Measurements from ENCODE around the gene C11orf42. TPM values are rescaled to one million over a fixed set of nuclear protein-coding genes. Genes with fewer than 3 reads are reported as not detected.

The C11orf42 gene
- total RNA-seq, 2 donors from 2014 or later = not detected

DNA sequence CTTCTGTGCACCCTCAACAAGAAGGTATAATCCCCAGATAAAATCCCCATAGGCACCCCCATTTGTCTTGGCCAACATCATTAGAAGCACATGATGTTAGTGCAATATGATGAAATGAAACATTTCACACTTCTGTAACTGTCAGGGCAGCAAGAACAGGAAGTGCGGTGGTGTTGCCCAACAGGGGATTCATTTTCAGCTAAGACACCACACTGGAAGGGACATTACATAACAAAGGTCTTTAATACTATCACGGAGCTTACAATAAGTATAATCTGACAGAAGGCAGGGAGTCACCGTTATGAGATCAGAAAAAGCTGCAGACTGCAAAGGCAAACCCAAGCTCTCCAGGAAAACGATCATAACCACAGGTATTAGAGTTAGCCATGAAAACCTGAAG is 4.4 kb upstream of the C11orf42 start:
- TF ChIP-seq CTCF (conservative IDR thresholded peaks at IDR 0.05) = no peak
- Mint-ChIP-seq H3K27ac (no peak overlapping the region), H3K9me3 (no peaks in the 10 kb centered on the region), H3K36me3 (ENCODE audit: low read depth) (peaks cover 10% of the 10 kb centered on the region), H3K4me3 (no peak overlapping the region), H3K4me1 (no peaks in the 10 kb centered on the region), H3K27me3 (ENCODE audit: insufficient read depth) (no peaks in the 10 kb centered on the region)
- Histone ChIP-seq H3K4me3 (ENCODE audit: low read length) (no peak overlapping the region), H3K9ac (ENCODE audit: extremely low read depth, low read length, poor library complexity, severe bottlenecking) (no peak overlapping the region), H3K27me3 (ENCODE audit: control insufficient read depth, insufficient read depth, low read length, poor library complexity, severe bottlenecking) (no peaks in the 10 kb centered on the region), H3K36me3 (ENCODE audit: control insufficient read depth, insufficient read depth, low read length) (peaks cover 31% of the 10 kb centered on the region), H3K27ac (ENCODE audit: low read depth, low read length) (no peak overlapping the region), H3K4me1 (ENCODE audit: control insufficient read depth, insufficient read depth, low read length) (no peaks in the 10 kb centered on the region), H3K9me3 (ENCODE audit: control insufficient read depth, low read length) (no peaks in the 10 kb centered on the region)
- DNase-seq = no peak
- 84 to 87% methylated on average over 4 of the region's 4 CpGs for WGBS, 2 experiments (ENCODE audit: insufficient coverage in 1 of 2, insufficient read length in 1 of 2)

- no peak for DNase-seq
- Histone ChIP-seq H3K27me3 (ENCODE audit: control insufficient read depth, insufficient read depth, low read length, poor library complexity, severe bottlenecking) (no peaks in the 10 kb centered on the region), H3K4me1 (ENCODE audit: control insufficient read depth, insufficient read depth, low read length) (no peaks in the 10 kb centered on the region), H3K9ac (ENCODE audit: extremely low read depth, low read length, poor library complexity, severe bottlenecking) (no peak overlapping the region), H3K36me3 (ENCODE audit: control insufficient read depth, insufficient read depth, low read length) (peaks cover 36% of the 10 kb centered on the region), H3K4me3 (ENCODE audit: low read length) (no peak overlapping the region), H3K27ac (ENCODE audit: low read depth, low read length) (no peak overlapping the region), H3K9me3 (ENCODE audit: control insufficient read depth, low read length) (no peaks in the 10 kb centered on the region)
- H3K36me3 Mint-ChIP-seq (ENCODE audit: low read depth) = peaks cover 10% of the 10 kb centered on the region
- H3K27me3 Mint-ChIP-seq (ENCODE audit: insufficient read depth) = no peaks in the 10 kb centered on the region
- TF ChIP-seq CTCF (conservative IDR thresholded peaks at IDR 0.05) = no peak
- no peak overlapping the region for H3K27ac Mint-ChIP-seq
- no peak overlapping the region for H3K4me3 Mint-ChIP-seq
- no peaks in the 10 kb centered on the region for H3K4me1 Mint-ChIP-seq
- 83 to 96% methylated on average over 2 of the region's 2 CpGs for WGBS, 2 experiments (ENCODE audit: insufficient coverage in 1 of 2, insufficient read length in 1 of 2)
- H3K9me3 Mint-ChIP-seq = no peaks in the 10 kb centered on the region
Measured at GRCh38 chr11:6201481-6201880, 3.9 kb upstream of the C11orf42 start.

GRCh38 chr11:6202041-6202440 is 3.3 kb upstream of the C11orf42 start:
- Histone ChIP-seq H3K9ac (ENCODE audit: extremely low read depth, low read length, poor library complexity, severe bottlenecking) (no peak overlapping the region), H3K27ac (ENCODE audit: low read depth, low read length) (no peak overlapping the region), H3K27me3 (ENCODE audit: control insufficient read depth, insufficient read depth, low read length, poor library complexity, severe bottlenecking) (no peaks in the 10 kb centered on the region), H3K4me1 (ENCODE audit: control insufficient read depth, insufficient read depth, low read length) (no peaks in the 10 kb centered on the region), H3K9me3 (ENCODE audit: control insufficient read depth, low read length) (no peaks in the 10 kb centered on the region), H3K36me3 (ENCODE audit: control insufficient read depth, insufficient read depth, low read length) (peaks cover 42% of the 10 kb centered on the region), H3K4me3 (ENCODE audit: low read length) (no peak overlapping the region)
- 89 to 92% methylated on average over 1 of the region's 1 CpG for WGBS, 2 experiments (ENCODE audit: insufficient coverage in 1 of 2, insufficient read length in 1 of 2)
- DNase-seq = no peak
- H3K27ac Mint-ChIP-seq = no peak overlapping the region
- no peaks in the 10 kb centered on the region for H3K4me1 Mint-ChIP-seq
- H3K4me3 Mint-ChIP-seq = no peak overlapping the region
- no peaks in the 10 kb centered on the region for H3K9me3 Mint-ChIP-seq
- H3K36me3 Mint-ChIP-seq (ENCODE audit: low read depth) = peaks cover 10% of the 10 kb centered on the region
- no peak for TF ChIP-seq CTCF (conservative IDR thresholded peaks at IDR 0.05)
- H3K27me3 Mint-ChIP-seq (ENCODE audit: insufficient read depth) = no peaks in the 10 kb centered on the region

Measured in endodermal cell (in vitro differentiated cells).